Panc1 (cell line): ENCODE results near the gene PRR5.

ENCODE experiments used
- POLR2AphosphoS5 ChIP-seq: IDR thresholded peaks from 2 replicates; pipeline ENCODE4 v1.6.1; 2012; ENCODE audit warnings: mild to moderate bottlenecking, low read depth, low read length, moderate library complexity
- SIN3A ChIP-seq: IDR thresholded peaks from 2 replicates; pipeline ENCODE4 v1.6.1; 2012; ENCODE audit warnings: low read depth, mild to moderate bottlenecking, low read length, moderate library complexity, borderline replicate concordance; ENCODE audit not compliant: insufficient read depth
- TCF7L2 ChIP-seq: IDR thresholded peaks from 2 replicates; pipeline ENCODE4 v1.6.1; 2011; ENCODE audit warnings: mild to moderate bottlenecking, low read depth, low read length, inconsistent platforms
- TF ChIP-seq, protein P1 (sequence below): fragments of 450-650 bp; IDR thresholded peaks from 2 replicates; pipeline ENCODE4 v1.5.1; 2017; ENCODE audit warnings: mild to moderate bottlenecking

DNA sequence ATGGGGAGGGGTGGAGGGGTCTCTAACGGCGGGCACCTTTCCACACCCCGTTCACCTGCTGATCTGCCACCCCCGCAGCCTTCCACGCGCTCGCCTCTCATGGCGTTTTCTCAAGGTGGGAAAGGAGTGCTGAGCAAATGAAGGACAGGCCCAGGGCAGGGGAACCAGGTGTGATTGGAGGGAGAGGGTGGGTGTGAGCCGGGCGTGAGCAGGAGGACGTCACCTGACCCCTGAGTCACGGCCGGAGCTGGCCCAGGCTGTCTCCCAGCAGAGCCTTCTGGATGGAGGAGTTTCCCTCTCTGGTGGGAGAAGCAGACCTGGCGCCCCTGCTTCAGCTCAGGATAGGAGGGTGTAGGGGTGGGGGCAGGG, 36.3 kb downstream of the PRR5 start:
- TF ChIP-seq, protein P1, sequence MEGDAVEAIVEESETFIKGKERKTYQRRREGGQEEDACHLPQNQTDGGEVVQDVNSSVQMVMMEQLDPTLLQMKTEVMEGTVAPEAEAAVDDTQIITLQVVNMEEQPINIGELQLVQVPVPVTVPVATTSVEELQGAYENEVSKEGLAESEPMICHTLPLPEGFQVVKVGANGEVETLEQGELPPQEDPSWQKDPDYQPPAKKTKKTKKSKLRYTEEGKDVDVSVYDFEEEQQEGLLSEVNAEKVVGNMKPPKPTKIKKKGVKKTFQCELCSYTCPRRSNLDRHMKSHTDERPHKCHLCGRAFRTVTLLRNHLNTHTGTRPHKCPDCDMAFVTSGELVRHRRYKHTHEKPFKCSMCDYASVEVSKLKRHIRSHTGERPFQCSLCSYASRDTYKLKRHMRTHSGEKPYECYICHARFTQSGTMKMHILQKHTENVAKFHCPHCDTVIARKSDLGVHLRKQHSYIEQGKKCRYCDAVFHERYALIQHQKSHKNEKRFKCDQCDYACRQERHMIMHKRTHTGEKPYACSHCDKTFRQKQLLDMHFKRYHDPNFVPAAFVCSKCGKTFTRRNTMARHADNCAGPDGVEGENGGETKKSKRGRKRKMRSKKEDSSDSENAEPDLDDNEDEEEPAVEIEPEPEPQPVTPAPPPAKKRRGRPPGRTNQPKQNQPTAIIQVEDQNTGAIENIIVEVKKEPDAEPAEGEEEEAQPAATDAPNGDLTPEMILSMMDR: no peak
- TF ChIP-seq POLR2AphosphoS5 (no peak), SIN3A (no peak), TCF7L2 (no peak)
